Activated naive CD8-positive, alpha-beta T cell treated with anti-CD3 and anti-CD28 coated beads, Interleukin-2, amount 50 U/mL, for 16 hours (primary cell): Measurements from ENCODE around the gene IREB2.
"Not testable (repeated sequence)": the region's sequence is repeated elsewhere in the genome, so short reads cannot be mapped to it uniquely, and the experiment has no call there.

ENCODE experiments used
- DNase-seq: peaks from one replicate; pipeline ENCODE4 v3.0.0-alpha.2; 2020; ENCODE audit warnings: low read depth, low spot score

Gene IREB2

GRCh38 chr15:78437762-78438618 lies at the start of gene IREB2:
IREB2 (plus strand) TSS chr15:78438216; CDS start chr15:78438338, 122 bp downstream.
- DNase-seq = peak; percentile 96

- no peak for DNase-seq
These were observed 49.2 kb upstream of the IREB2 start for GRCh38 chr15:78388865-78389264.

- DNase-seq = no peak
These were observed 48.7 kb upstream of the IREB2 start for GRCh38 chr15:78389322-78389721.

GRCh38 chr15:78389738-78390137 lies 48.3 kb upstream of the IREB2 start:
- no peak for DNase-seq

- no peak for DNase-seq
These were observed 47.8 kb upstream of the IREB2 start for GRCh38 chr15:78390242-78390641.

- DNase-seq = no peak
These were observed 47.2 kb upstream of the IREB2 start for GRCh38 chr15:78390826-78391225.

GRCh38 chr15:78391781-78392180 lies 46.2 kb upstream of the IREB2 start:
- no peak for DNase-seq

GRCh38 chr15:78392430-78392829 lies 45.6 kb upstream of the IREB2 start:
- no peak for DNase-seq

- DNase-seq = no peak
These were observed 44.9 kb upstream of the IREB2 start for GRCh38 chr15:78393137-78393536.

GRCh38 chr15:78394026-78394425 lies 44.0 kb upstream of the IREB2 start:
- DNase-seq = no peak

GRCh38 chr15:78394981-78395616 lies 42.9 kb upstream of the IREB2 start:
- DNase-seq = no peak

GRCh38 chr15:78396186-78396814 lies 41.7 kb upstream of the IREB2 start:
- DNase-seq = no peak

GRCh38 chr15:78396976-78397375 lies 41.0 kb upstream of the IREB2 start:
- no peak for DNase-seq

- no peak for DNase-seq
These were observed 40.6 kb upstream of the IREB2 start for GRCh38 chr15:78397382-78397781.

GRCh38 chr15:78398076-78398825 lies 39.8 kb upstream of the IREB2 start:
- no peak for DNase-seq

- no peak for DNase-seq
These were observed 38.9 kb upstream of the IREB2 start for GRCh38 chr15:78399091-78399490.

- DNase-seq = no peak
These were observed 35.9 kb upstream of the IREB2 start for GRCh38 chr15:78402061-78402610.

GRCh38 chr15:78404125-78404524 lies 33.9 kb upstream of the IREB2 start:
- no peak for DNase-seq

GRCh38 chr15:78404796-78405195 lies 33.2 kb upstream of the IREB2 start:
- DNase-seq = not testable (repeated sequence)

- no peak for DNase-seq
These were observed 32.6 kb upstream of the IREB2 start for GRCh38 chr15:78405336-78405924.

- no peak for DNase-seq
These were observed 31.9 kb upstream of the IREB2 start for GRCh38 chr15:78406016-78406585.
